GM23248 (cell line): ENCODE data around the gene CFAP300.

ENCODE experiments used
- EZH2 ChIP-seq: fragments of 200-600 bp; sonication (generic); IDR thresholded peaks from 2 replicates; pipeline ENCODE4 v1.6.1; 2018; ENCODE audit warnings: antibody characterized with exemption, mild to moderate bottlenecking; ENCODE audit not compliant: insufficient read depth, poor library complexity, severe bottlenecking
- EZH2phosphoT487 ChIP-seq: fragments of 200-600 bp; sonication (generic); IDR thresholded peaks from 2 replicates; pipeline ENCODE4 v1.6.1; 2018; ENCODE audit warnings: antibody characterized with exemption, moderate library complexity, mild to moderate bottlenecking, low read depth; ENCODE audit not compliant: insufficient read depth

DNA sequence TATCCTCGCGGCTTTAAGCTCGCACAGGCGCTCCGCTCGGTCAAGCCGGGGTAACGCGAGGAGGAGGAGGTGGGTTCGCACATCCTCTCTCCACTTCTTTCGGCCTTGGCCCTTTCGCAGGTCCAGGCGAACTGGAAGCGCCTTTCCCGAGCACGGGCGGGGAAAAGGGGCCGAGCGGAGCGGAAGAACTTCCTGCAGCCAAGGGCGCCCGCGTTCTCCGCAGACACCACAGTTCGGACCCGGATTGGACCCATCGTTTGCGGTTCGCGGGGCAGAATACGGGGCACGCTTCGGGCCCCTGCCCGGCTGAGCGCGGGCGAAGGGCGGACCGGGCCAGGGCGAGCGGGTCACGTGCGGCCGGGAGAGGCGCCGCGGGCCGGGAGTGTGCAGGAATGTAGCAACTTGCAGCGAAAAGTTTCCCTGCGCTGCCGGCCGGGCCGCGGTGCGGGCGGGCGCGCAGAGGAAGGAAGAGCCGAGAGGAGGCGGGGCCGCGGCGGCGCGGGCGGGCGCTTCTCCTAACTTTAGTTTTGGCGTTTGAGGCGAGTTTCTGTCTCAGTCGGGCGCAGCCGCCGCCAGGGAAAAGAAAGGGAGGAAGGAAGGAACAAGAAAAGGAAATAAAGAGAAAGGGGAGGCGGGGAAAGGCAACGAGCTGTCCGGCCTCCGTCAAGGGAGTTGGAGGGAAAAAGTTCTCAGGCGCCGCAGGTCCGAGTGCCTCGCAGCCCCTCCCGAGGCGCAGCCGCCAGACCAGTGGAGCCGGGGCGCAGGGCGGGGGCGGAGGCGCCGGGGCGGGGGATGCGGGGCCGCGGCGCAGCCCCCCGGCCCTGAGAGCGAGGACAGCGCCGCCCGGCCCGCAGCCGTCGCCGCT is 62.9 kb downstream of the CFAP300 start, which contains the start of gene YAP1:
- TF ChIP-seq EZH2 = no peak
- no peak for TF ChIP-seq EZH2phosphoT487
